Measurements from ENCODE around the gene AGAP5.
"Not testable (repeated sequence)": the region's sequence is repeated elsewhere in the genome, so short reads cannot be mapped to it uniquely, and the experiment has no call there.

GRCh38 chr10:73705506-73706072 is 7.7 kb upstream of the AGAP5 start:
- TF ChIP-seq, protein P1, sequence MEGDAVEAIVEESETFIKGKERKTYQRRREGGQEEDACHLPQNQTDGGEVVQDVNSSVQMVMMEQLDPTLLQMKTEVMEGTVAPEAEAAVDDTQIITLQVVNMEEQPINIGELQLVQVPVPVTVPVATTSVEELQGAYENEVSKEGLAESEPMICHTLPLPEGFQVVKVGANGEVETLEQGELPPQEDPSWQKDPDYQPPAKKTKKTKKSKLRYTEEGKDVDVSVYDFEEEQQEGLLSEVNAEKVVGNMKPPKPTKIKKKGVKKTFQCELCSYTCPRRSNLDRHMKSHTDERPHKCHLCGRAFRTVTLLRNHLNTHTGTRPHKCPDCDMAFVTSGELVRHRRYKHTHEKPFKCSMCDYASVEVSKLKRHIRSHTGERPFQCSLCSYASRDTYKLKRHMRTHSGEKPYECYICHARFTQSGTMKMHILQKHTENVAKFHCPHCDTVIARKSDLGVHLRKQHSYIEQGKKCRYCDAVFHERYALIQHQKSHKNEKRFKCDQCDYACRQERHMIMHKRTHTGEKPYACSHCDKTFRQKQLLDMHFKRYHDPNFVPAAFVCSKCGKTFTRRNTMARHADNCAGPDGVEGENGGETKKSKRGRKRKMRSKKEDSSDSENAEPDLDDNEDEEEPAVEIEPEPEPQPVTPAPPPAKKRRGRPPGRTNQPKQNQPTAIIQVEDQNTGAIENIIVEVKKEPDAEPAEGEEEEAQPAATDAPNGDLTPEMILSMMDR (IDR thresholded peaks at IDR 0.05), result not testable (repeated sequence)
- not testable (repeated sequence) for TF ChIP-seq EZH2 (IDR thresholded peaks at IDR 0.05; ENCODE audit: borderline replicate concordance, insufficient read depth, low read depth, low read length, poor library complexity, severe bottlenecking)

All from B cell (primary cell).